ENCODE results near the gene LMX1B.

The LMX1B gene

GRCh38 chr9:126677188-126678084 lies 63.7 kb downstream of the LMX1B start:
- H3K4me2 ChIP-seq (ENCODE audit: low read length), result no peak overlapping the region
- TF ChIP-seq EZH2phosphoT487 (IDR thresholded peaks at IDR 0.05; ENCODE audit: borderline replicate concordance, low read length), result no peak
- no peak for TF ChIP-seq CTCF (IDR thresholded peaks at IDR 0.05; ENCODE audit: low read depth, low read length, poor library complexity, severe bottlenecking)

GRCh38 chr9:126678989-126679388 lies 65.3 kb downstream of the LMX1B start:
- TF ChIP-seq EZH2phosphoT487 (IDR thresholded peaks at IDR 0.05; ENCODE audit: borderline replicate concordance, low read length) (no peak), CTCF (IDR thresholded peaks at IDR 0.05; ENCODE audit: low read depth, low read length, poor library complexity, severe bottlenecking) (no peak)
- Histone ChIP-seq H3K79me2 (ENCODE audit: control insufficient read depth, low read length) (no peaks in the 10 kb centered on the region), H3K36me3 (ENCODE audit: control insufficient read depth, low read length) (no peaks in the 10 kb centered on the region), H3K9me3 (ENCODE audit: control insufficient read depth, insufficient read depth, low read length) (no peaks in the 10 kb centered on the region), H3K4me1 (ENCODE audit: control insufficient read depth, low read length) (no peaks in the 10 kb centered on the region), H3K27me3 (ENCODE audit: control insufficient read depth, low read length) (peaks cover 27% of the 10 kb centered on the region), H4K20me1 (ENCODE audit: control insufficient read depth, insufficient read depth, low read depth, low read length) (no peaks in the 10 kb centered on the region), H3K27ac (ENCODE audit: low read depth, low read length) (no peak overlapping the region), H3F3A (ENCODE audit: control insufficient read depth, insufficient read depth) (no peaks in the 10 kb centered on the region), H3K4me2 (ENCODE audit: low read length) (no peak overlapping the region), H3K9me2 (replicated peaks; ENCODE audit: control insufficient read depth, low read length) (no peaks in the 10 kb centered on the region), H3K4me3 (ENCODE audit: low read length) (no peak overlapping the region)

More at GRCh38 chr9:126677188-126678084, 63.7 kb downstream of the LMX1B start:
- H3F3A ChIP-seq (ENCODE audit: control insufficient read depth, insufficient read depth), result no peaks in the 10 kb centered on the region
- no peaks in the 10 kb centered on the region for H3K4me1 ChIP-seq (ENCODE audit: control insufficient read depth, low read length)
- H4K20me1 ChIP-seq (ENCODE audit: control insufficient read depth, insufficient read depth, low read depth, low read length), result no peaks in the 10 kb centered on the region
- H3K4me3 ChIP-seq (ENCODE audit: low read length), result no peak overlapping the region
- no peak overlapping the region for H3K27ac ChIP-seq (ENCODE audit: low read depth, low read length)
- no peaks in the 10 kb centered on the region for H3K36me3 ChIP-seq (ENCODE audit: control insufficient read depth, low read length)
- H3K9me3 ChIP-seq (ENCODE audit: control insufficient read depth, insufficient read depth, low read length), result no peaks in the 10 kb centered on the region
- H3K27me3 ChIP-seq (ENCODE audit: control insufficient read depth, low read length), result peaks cover 42% of the 10 kb centered on the region
- no peaks in the 10 kb centered on the region for H3K9me2 ChIP-seq (replicated peaks; ENCODE audit: control insufficient read depth, low read length)
- no peaks in the 10 kb centered on the region for H3K79me2 ChIP-seq (ENCODE audit: control insufficient read depth, low read length)

- no peaks in the 10 kb centered on the region for H3K79me2 ChIP-seq (ENCODE audit: control insufficient read depth, low read length)
- no peak overlapping the region for H3K4me3 ChIP-seq (ENCODE audit: low read length)
- TF ChIP-seq CTCF (IDR thresholded peaks at IDR 0.05; ENCODE audit: low read depth, low read length, poor library complexity, severe bottlenecking) (no peak), EZH2phosphoT487 (IDR thresholded peaks at IDR 0.05; ENCODE audit: borderline replicate concordance, low read length) (no peak)
- no peaks in the 10 kb centered on the region for H3K9me2 ChIP-seq (replicated peaks; ENCODE audit: control insufficient read depth, low read length)
- no peaks in the 10 kb centered on the region for H3F3A ChIP-seq (ENCODE audit: control insufficient read depth, insufficient read depth)
- peaks cover 26% of the 10 kb centered on the region for H3K27me3 ChIP-seq (ENCODE audit: control insufficient read depth, low read length)
- no peak overlapping the region for H3K27ac ChIP-seq (ENCODE audit: low read depth, low read length)
- H3K4me2 ChIP-seq (ENCODE audit: low read length), result no peak overlapping the region
- H3K9me3 ChIP-seq (ENCODE audit: control insufficient read depth, insufficient read depth, low read length), result no peaks in the 10 kb centered on the region
- no peaks in the 10 kb centered on the region for H4K20me1 ChIP-seq (ENCODE audit: control insufficient read depth, insufficient read depth, low read depth, low read length)
- H3K36me3 ChIP-seq (ENCODE audit: control insufficient read depth, low read length), result no peaks in the 10 kb centered on the region
- no peaks in the 10 kb centered on the region for H3K4me1 ChIP-seq (ENCODE audit: control insufficient read depth, low read length)
Measured at GRCh38 chr9:126681336-126681735, 67.6 kb downstream of the LMX1B start.
